ENCODE results near the gene CDKN1C.

Gene CDKN1C

GRCh38 chr11:2880646-2881045 lies 4.9 kb downstream of the CDKN1C start:
- no peak for TF ChIP-seq CTCF (IDR thresholded peaks at IDR 0.05; ENCODE audit: extremely low read depth, missing control alignments)
- DNase-seq (ENCODE audit: low spot score), result no peak

- no peak for DNase-seq (ENCODE audit: low spot score)
- TF ChIP-seq CTCF (IDR thresholded peaks at IDR 0.05; ENCODE audit: extremely low read depth, missing control alignments), result no peak
Observed at GRCh38 chr11:2878782-2879181, 6.8 kb downstream of the CDKN1C start.

GRCh38 chr11:2877474-2877873 lies 8.1 kb downstream of the CDKN1C start:
- TF ChIP-seq CTCF (IDR thresholded peaks at IDR 0.05; ENCODE audit: extremely low read depth, missing control alignments), result no peak
- DNase-seq (ENCODE audit: low spot score), result no peak

GRCh38 chr11:2874963-2875362 lies 10.6 kb downstream of the CDKN1C start:
- no peak for TF ChIP-seq CTCF (IDR thresholded peaks at IDR 0.05; ENCODE audit: extremely low read depth, missing control alignments)
- DNase-seq (ENCODE audit: low spot score), result no peak

GRCh38 chr11:2870969-2871680 lies 14.4 kb downstream of the CDKN1C start:
- no peak for TF ChIP-seq CTCF (IDR thresholded peaks at IDR 0.05; ENCODE audit: extremely low read depth, missing control alignments)
- DNase-seq (ENCODE audit: low spot score), result no peak

- DNase-seq (ENCODE audit: low spot score), result no peak
- TF ChIP-seq CTCF (IDR thresholded peaks at IDR 0.05; ENCODE audit: extremely low read depth, missing control alignments), result no peak
Observed at GRCh38 chr11:2870460-2870859, 15.1 kb downstream of the CDKN1C start.

GRCh38 chr11:2869561-2870427 lies 15.8 kb downstream of the CDKN1C start:
- no peak for TF ChIP-seq CTCF (IDR thresholded peaks at IDR 0.05; ENCODE audit: extremely low read depth, missing control alignments)
- no peak for DNase-seq (ENCODE audit: low spot score)
